GM20000 (cell line): ENCODE data around the gene PACRG.

Source experiments
- DNase-seq: peaks from one replicate; pipeline ENCODE4 v3.0.0; 2012; ENCODE audit warnings: low spot score
- CTCF ChIP-seq: IDR thresholded peaks from 2 replicates; pipeline ENCODE4 v1.5.1; 2012; ENCODE audit warnings: mild to moderate bottlenecking, control low read depth; ENCODE audit errors: extremely low read depth, missing control alignments

PACRG gene

GRCh38 chr6:163255265-163255664 is 527.5 kb downstream of the PACRG start:
- no peak for TF ChIP-seq CTCF
- no peak for DNase-seq

GRCh38 chr6:163259689-163260088 is 531.9 kb downstream of the PACRG start:
- TF ChIP-seq CTCF, result no peak

GRCh38 chr6:163260111-163260895 is 532.5 kb downstream of the PACRG start:
- no peak for DNase-seq
- no peak for TF ChIP-seq CTCF

More at GRCh38 chr6:163259689-163260088, 531.9 kb downstream of the PACRG start:
- no peak for DNase-seq

GRCh38 chr6:163260911-163261310 is 533.1 kb downstream of the PACRG start:
- DNase-seq, result no peak
- TF ChIP-seq CTCF, result no peak

- DNase-seq, result no peak
Observed at GRCh38 chr6:163261361-163261760, 533.6 kb downstream of the PACRG start.

GRCh38 chr6:163262080-163262479 is 534.3 kb downstream of the PACRG start:
- no peak for TF ChIP-seq CTCF

More at GRCh38 chr6:163261361-163261760, 533.6 kb downstream of the PACRG start:
- no peak for TF ChIP-seq CTCF

GRCh38 chr6:163263196-163263595 is 535.4 kb downstream of the PACRG start:
- DNase-seq, result no peak
- no peak for TF ChIP-seq CTCF

More at GRCh38 chr6:163262080-163262479, 534.3 kb downstream of the PACRG start:
- no peak for DNase-seq
